WTC11 (cell line): Measurements from ENCODE around the gene BMP7.

Source experiments
- ATF1 ChIP-seq: sonication (generic); formaldehyde crosslinking; IDR thresholded peaks from 2 replicates; pipeline ENCODE4 v1.8.1; 2023; ENCODE audit warnings: mild to moderate bottlenecking, moderate library complexity, missing genetic modification reagents
- ATF2 ChIP-seq: sonication (generic); formaldehyde crosslinking; IDR thresholded peaks from 2 replicates; pipeline ENCODE4 v1.8.1; 2022; ENCODE audit warnings: low read depth, missing genetic modification reagents, borderline replicate concordance
- CREM ChIP-seq: sonication (generic); formaldehyde crosslinking; IDR thresholded peaks from 2 replicates; pipeline ENCODE4 v1.8.1; 2022; ENCODE audit warnings: mild to moderate bottlenecking, missing genetic modification reagents, moderate library complexity
- CTCF ChIP-seq: fragments of 200-600 bp; IDR thresholded peaks from 2 replicates; pipeline ENCODE4 v1.8.0; 2022; ENCODE audit warnings: antibody characterized with exemption
- E2F5 ChIP-seq: sonication (generic); formaldehyde crosslinking; IDR thresholded peaks from 2 replicates; pipeline ENCODE4 v1.8.1; 2022; ENCODE audit warnings: mild to moderate bottlenecking, moderate library complexity, missing genetic modification reagents
- ESRRA ChIP-seq: sonication (generic); formaldehyde crosslinking; IDR thresholded peaks from 2 replicates; pipeline ENCODE4 v1.8.1; 2022; ENCODE audit warnings: mild to moderate bottlenecking, missing genetic modification reagents, borderline replicate concordance
- GRHL2 ChIP-seq: fragments of 250-450 bp; sonication (Bioruptor Pico); IDR thresholded peaks from 2 replicates; pipeline ENCODE4 v1.8.0; 2022; ENCODE audit warnings: mild to moderate bottlenecking, moderate library complexity; ENCODE audit not compliant: insufficient replicate concordance, severe bottlenecking
- HMGXB4 ChIP-seq: sonication (generic); formaldehyde crosslinking; IDR thresholded peaks from 2 replicates; pipeline ENCODE4 v1.8.1; 2023; ENCODE audit warnings: mild to moderate bottlenecking, moderate library complexity, missing genetic modification reagents
- JUN ChIP-seq: sonication (generic); formaldehyde crosslinking; IDR thresholded peaks from 2 replicates; pipeline ENCODE4 v1.8.0; 2023; ENCODE audit warnings: mild to moderate bottlenecking, missing genetic modification reagents
- MAX ChIP-seq: sonication (generic); formaldehyde crosslinking; IDR thresholded peaks from 2 replicates; pipeline ENCODE4 v1.8.0; 2022; ENCODE audit warnings: mild to moderate bottlenecking, missing genetic modification reagents
- MLX ChIP-seq: sonication (generic); formaldehyde crosslinking; IDR thresholded peaks from 2 replicates; pipeline ENCODE4 v1.8.1; 2023; ENCODE audit warnings: mild to moderate bottlenecking, missing genetic modification reagents, moderate library complexity
- PREB ChIP-seq: sonication (generic); formaldehyde crosslinking; IDR thresholded peaks from 2 replicates; pipeline ENCODE4 v1.8.1; 2022; ENCODE audit warnings: mild to moderate bottlenecking, missing genetic modification reagents, moderate library complexity, borderline replicate concordance
- ZNF121 ChIP-seq: sonication (generic); formaldehyde crosslinking; IDR thresholded peaks from 2 replicates; pipeline ENCODE4 v1.8.0; 2023; ENCODE audit warnings: missing genetic modification reagents
- ZNF232 ChIP-seq: sonication (generic); formaldehyde crosslinking; IDR thresholded peaks from 2 replicates; pipeline ENCODE4 v1.8.0; 2022; ENCODE audit warnings: mild to moderate bottlenecking, missing genetic modification reagents

GRCh38 chr20:57133926-57134650, 132.4 kb downstream of the BMP7 start:
- no peak for TF ChIP-seq ESRRA (CRISPR knock-in tag)
- no peak for TF ChIP-seq E2F5 (CRISPR knock-in tag)
- TF ChIP-seq CTCF: no peak
- no peak for TF ChIP-seq HMGXB4 (CRISPR knock-in tag)
- TF ChIP-seq MLX (CRISPR knock-in tag): no peak
- no peak for TF ChIP-seq PREB (CRISPR knock-in tag)
- no peak for TF ChIP-seq GRHL2 (CRISPR knock-in tag)
- TF ChIP-seq CREM (CRISPR knock-in tag): no peak
- no peak for TF ChIP-seq ZNF232 (CRISPR knock-in tag)
- TF ChIP-seq MAX (CRISPR knock-in tag): no peak
- no peak for TF ChIP-seq ATF2 (CRISPR knock-in tag)
- no peak for TF ChIP-seq ZNF121 (CRISPR knock-in tag)
- no peak for TF ChIP-seq ATF1 (CRISPR knock-in tag)
- TF ChIP-seq JUN (CRISPR knock-in tag): no peak
